CD14-positive monocyte (primary cell): ENCODE measurements around the gene KISS1R. TPM values are rescaled to one million over a fixed set of nuclear protein-coding genes. Genes with fewer than 3 reads are reported as not detected.

Experiments
- DNase-seq, 3 donors: peaks; one replicate each; pipeline ENCODE4 v3.0.0-alpha.2; 2011 to 2022
- H2AFZ ChIP-seq: 2 replicates; pipeline ENCODE4 v1.6.0; 2012; ENCODE audit warnings: mild to moderate bottlenecking, low read depth, low read length, inconsistent platforms; ENCODE audit not compliant: insufficient read depth, poor library complexity, severe bottlenecking
- H3K27ac ChIP-seq, 2 donors: 1 replicate in 1 of 2; 2 replicates in 1 of 2; pipeline ENCODE4 v1.5.1; 2012 to 2013; ENCODE audit warnings: low read length in 2 of 2, control low read depth in 1 of 2, inconsistent platforms in 1 of 2, low read depth in 1 of 2, mild to moderate bottlenecking in 1 of 2
- H3K27me3 ChIP-seq, 2 donors: one replicate each; pipeline versions ENCODE4 v1.6.0 to v1.6.1; 2011 to 2013; ENCODE audit warnings: low read length in 2 of 2; ENCODE audit not compliant: control insufficient read depth in 2 of 2, insufficient read depth in 2 of 2
- H3K36me3 ChIP-seq, 2 donors: replicated peaks in 1 of 2; 1 replicate in 1 of 2; 2 replicates in 1 of 2; pipeline versions ENCODE4 v1.5.1 to v1.6.1; 2012 to 2013; ENCODE audit warnings: low read length in 2 of 2, control low read depth in 1 of 2, inconsistent platforms in 1 of 2, mild to moderate bottlenecking in 1 of 2; ENCODE audit not compliant: insufficient read depth in 2 of 2, control insufficient read depth in 1 of 2
- H3K4me1 ChIP-seq, 2 donors: 1 replicate in 1 of 2; 2 replicates in 1 of 2; pipeline versions ENCODE4 v1.5.1 to v1.6.1; 2012 to 2013; ENCODE audit warnings: low read length in 2 of 2, control low read depth in 1 of 2, inconsistent platforms in 1 of 2, mild to moderate bottlenecking in 1 of 2, moderate library complexity in 1 of 2; ENCODE audit not compliant: insufficient read depth in 2 of 2, control insufficient read depth in 1 of 2
- H3K4me2 ChIP-seq: replicated peaks from 2 replicates; pipeline ENCODE3; 2012; ENCODE audit warnings: low read length, moderate library complexity, mild to moderate bottlenecking; ENCODE audit not compliant: poor library complexity, severe bottlenecking; ENCODE audit errors: extremely low read depth
- H3K4me3 ChIP-seq, 3 experiments: fragments of 200-600 bp in 1 of 3; sonication (generic) in 1 of 3; replicated peaks in 1 of 3; 1 replicate in 2 of 3; 2 replicates in 1 of 3; pipeline ENCODE4 v1.5.1; 2011 to 2013; ENCODE audit warnings: low read length in 3 of 3, mild to moderate bottlenecking in 3 of 3, control low read depth in 2 of 3, low read depth in 2 of 3, inconsistent platforms in 1 of 3, moderate library complexity in 1 of 3
- H3K79me2 ChIP-seq: 2 replicates; pipeline ENCODE4 v1.6.0; 2012; ENCODE audit warnings: mild to moderate bottlenecking, control low read depth, inconsistent platforms, low read length, moderate library complexity; ENCODE audit not compliant: insufficient read depth
- H3K9ac ChIP-seq: 2 replicates; pipeline ENCODE4 v1.6.0; 2017; ENCODE audit warnings: low read length, mild to moderate bottlenecking; ENCODE audit not compliant: insufficient read depth, poor library complexity, severe bottlenecking
- H3K9me3 ChIP-seq, 2 donors: replicated peaks in 1 of 2; 1 replicate in 1 of 2; 2 replicates in 1 of 2; pipeline versions ENCODE4 v1.5.1 to v1.6.1; 2012 to 2013; ENCODE audit warnings: low read length in 2 of 2, control low read depth in 1 of 2; ENCODE audit not compliant: control insufficient read depth in 1 of 2, insufficient read depth in 1 of 2
- H4K20me1 ChIP-seq: 2 replicates; pipeline ENCODE4 v1.6.0; 2012; ENCODE audit warnings: mild to moderate bottlenecking, low read length, control low read depth, moderate library complexity; ENCODE audit not compliant: insufficient read depth
- H3K27ac Mint-ChIP-seq, 7 donors: one replicate each; pipeline ENCODE4 v1.8.0; 2020; ENCODE audit warnings: mild to moderate bottlenecking in 7 of 7, mixed read lengths in 7 of 7, moderate library complexity in 6 of 7, inconsistent platforms in 2 of 7
- H3K27me3 Mint-ChIP-seq, 3 donors: one replicate each; pipeline ENCODE4 v1.8.0; 2021 to 2022; ENCODE audit warnings: low read depth in 3 of 3, mild to moderate bottlenecking in 3 of 3, mixed read lengths in 3 of 3, moderate library complexity in 3 of 3, inconsistent platforms in 1 of 3
- H3K36me3 Mint-ChIP-seq, 2 donors: one replicate each; pipeline ENCODE4 v1.8.0; 2020; ENCODE audit warnings: mixed read lengths in 2 of 2, inconsistent platforms in 1 of 2, mild to moderate bottlenecking in 1 of 2
- H3K4me1 Mint-ChIP-seq: one replicate; pipeline ENCODE4 v1.8.0; 2020; ENCODE audit warnings: mild to moderate bottlenecking, mixed read lengths
- H3K4me3 Mint-ChIP-seq, 2 donors: one replicate each; pipeline ENCODE4 v1.8.0; 2020; ENCODE audit warnings: mild to moderate bottlenecking in 2 of 2, mixed read lengths in 2 of 2, moderate library complexity in 1 of 2
- H3K9me3 Mint-ChIP-seq, 7 donors: one replicate each; pipeline ENCODE4 v1.8.0; 2020 to 2022; ENCODE audit warnings: mixed read lengths in 7 of 7, mild to moderate bottlenecking in 6 of 7, moderate library complexity in 6 of 7, inconsistent platforms in 2 of 7
- CTCF ChIP-seq: fragments of 200-600 bp; IDR thresholded peaks from one replicate; pipeline ENCODE4 v1.8.0; 2022; ENCODE audit warnings: antibody characterized with exemption, mild to moderate bottlenecking
- WGBS: methylation state at CpG from one replicate; pipeline ENCODE4 v1.1.5; 2013; ENCODE audit warnings: missing lambda C conversion rate; ENCODE audit not compliant: insufficient coverage; 5-methylcytosine and 5-hydroxymethylcytosine counted together
- intact Hi-C, 2 donors: fragments of 100-400 bp; cut with micrococcal nuclease; formaldehyde crosslinking; loops; one replicate each; pipeline versions ENCODE4 v1.15.0 to v1.15.1; 2023
- polyA plus RNA-seq, 3 donors: library from polyadenylated mRNA; depleted of rRNA in 1 of 3; unstranded in 2 of 3; stranded (reverse) in 1 of 3; fragments of 300-500 nt in 2 of 3; fragments of >200 nt in 1 of 3; fragmentation: Illumina TruSeq in 2 of 3; gene quantifications; 1 replicate in 2 of 3; 2 replicates in 1 of 3; pipeline ENCODE4 v1.2.3, GENCODE V29; 2012 to 2021

The KISS1R gene
- polyA plus RNA-seq, 3 donors, result not detected

GRCh38 chr19:902093-902370 lies 15.1 kb upstream of the KISS1R start:
- WGBS, result 100% methylated on average over 1 of the region's 7 CpGs

GRCh38 chr19:902446-903226 lies 14.5 kb upstream of the KISS1R start:
- no peak for DNase-seq
- WGBS, result 100% methylated on average over 8 of the region's 14 CpGs
- Mint-ChIP-seq H3K9me3 (no peaks in the 10 kb centered on the region), H3K27ac (no peak overlapping the region), H3K36me3 (peaks cover 31 to 70% of the 10 kb centered on the region in 2 donors), H3K4me3 (no peak overlapping the region), H3K4me1 (peaks cover 14% of the 10 kb centered on the region), H3K27me3 (peaks cover 0 to 3% (median 0%) of the 10 kb centered on the region in 3 donors)
- no peak overlapping the region for H3K4me2 ChIP-seq
- TF ChIP-seq CTCF, result no peak
- H3K4me1 ChIP-seq, result peaks cover 9 to 10% of the 10 kb centered on the region in 2 donors
- intact Hi-C loops, result no loop called here
- H3K9ac ChIP-seq, result no peak overlapping the region
- H3K9me3 ChIP-seq, result no peaks in the 10 kb centered on the region
- peaks cover 40% of the 10 kb centered on the region for H3K79me2 ChIP-seq
- peaks cover 25 to 35% of the 10 kb centered on the region in 2 donors for H3K36me3 ChIP-seq
- no peak overlapping the region for H3K27ac ChIP-seq
- no peak overlapping the region for H3K4me3 ChIP-seq
- H2AFZ ChIP-seq, result no peak overlapping the region
- H3K27me3 ChIP-seq, result no peaks in the 10 kb centered on the region
- peaks cover 86% of the 10 kb centered on the region for H4K20me1 ChIP-seq

More at GRCh38 chr19:902093-902370, 15.1 kb upstream of the KISS1R start:
- Histone ChIP-seq H3K4me2 (no peak overlapping the region), H3K4me1 (peaks cover 3 to 4% of the 10 kb centered on the region in 2 donors), H3K9me3 (no peaks in the 10 kb centered on the region), H3K27ac (no peak overlapping the region), H3K27me3 (no peaks in the 10 kb centered on the region), H3K36me3 (peaks cover 31 to 41% of the 10 kb centered on the region in 2 donors), H3K4me3 (no peak overlapping the region), H3K79me2 (peaks cover 34% of the 10 kb centered on the region), H3K9ac (no peak overlapping the region), H4K20me1 (peaks cover 85% of the 10 kb centered on the region), H2AFZ (no peak overlapping the region)
- no peak overlapping the region for H3K27ac Mint-ChIP-seq
- DNase-seq, result no peak
- H3K27me3 Mint-ChIP-seq, result peaks cover 0 to 4% (median 0%) of the 10 kb centered on the region in 3 donors
- H3K9me3 Mint-ChIP-seq, result no peaks in the 10 kb centered on the region
- peaks cover 8% of the 10 kb centered on the region for H3K4me1 Mint-ChIP-seq
- intact Hi-C loops, result no loop called here
- no peak overlapping the region for H3K4me3 Mint-ChIP-seq
- peaks cover 36 to 76% of the 10 kb centered on the region in 2 donors for H3K36me3 Mint-ChIP-seq
- no peak for TF ChIP-seq CTCF
